HG02943 (cell line): ENCODE measurements around the gene PTPRN2.

Source experiments
- ATAC-seq: cut with Tn5 transposase; IDR thresholded peaks from one replicate; pipeline ENCODE4 v1.9.1; 2021; ENCODE audit warnings: mild to moderate bottlenecking, low read depth, moderate library complexity; ENCODE audit not compliant: unreplicated experiment

PTPRN2 gene

GRCh38 chr7:158120316-158120715 lies 467.3 kb downstream of the PTPRN2 start:
- no peak for ATAC-seq

- ATAC-seq = no peak
These were observed 470.0 kb downstream of the PTPRN2 start for GRCh38 chr7:158117341-158118222.

- ATAC-seq = no peak
These were observed 471.4 kb downstream of the PTPRN2 start for GRCh38 chr7:158116235-158116634.

GRCh38 chr7:158114056-158114850 lies 473.4 kb downstream of the PTPRN2 start:
- no peak for ATAC-seq

GRCh38 chr7:158113321-158114025 lies 474.1 kb downstream of the PTPRN2 start:
- ATAC-seq = no peak

- ATAC-seq = no peak
These were observed 474.9 kb downstream of the PTPRN2 start for GRCh38 chr7:158112571-158113320.

- no peak for ATAC-seq
These were observed 475.6 kb downstream of the PTPRN2 start for GRCh38 chr7:158111906-158112570.

- ATAC-seq = no peak
These were observed 476.4 kb downstream of the PTPRN2 start for GRCh38 chr7:158111049-158111751.

- ATAC-seq = no peak
These were observed 477.0 kb downstream of the PTPRN2 start for GRCh38 chr7:158110661-158111048.

- ATAC-seq = no peak
These were observed 477.5 kb downstream of the PTPRN2 start for GRCh38 chr7:158110034-158110590.

- ATAC-seq = no peak
These were observed 478.1 kb downstream of the PTPRN2 start for GRCh38 chr7:158109364-158110033.

- ATAC-seq = no peak
These were observed 478.9 kb downstream of the PTPRN2 start for GRCh38 chr7:158108646-158109293.

GRCh38 chr7:158107806-158108205 lies 479.8 kb downstream of the PTPRN2 start:
- no peak for ATAC-seq

- no peak for ATAC-seq
These were observed 481.4 kb downstream of the PTPRN2 start for GRCh38 chr7:158106272-158106671.

- ATAC-seq = no peak
These were observed 484.2 kb downstream of the PTPRN2 start for GRCh38 chr7:158103378-158103777.

- no peak for ATAC-seq
These were observed 484.7 kb downstream of the PTPRN2 start for GRCh38 chr7:158102897-158103296.

GRCh38 chr7:158101821-158102450 lies 485.7 kb downstream of the PTPRN2 start:
- no peak for ATAC-seq
